Right renal pelvis (tissue), 4 donors: Measurements from ENCODE around the gene NR3C2. TPM values are rescaled to one million over a fixed set of nuclear protein-coding genes. Genes with fewer than 3 reads are reported as not detected.

Source experiments
- DNase-seq, 4 donors: peaks; one replicate each; pipeline ENCODE4 v3.0.0-alpha.2; 2013; ENCODE audit warnings: low read depth in 4 of 4, low spot score in 3 of 4, missing footprints in 1 of 4
- polyA plus RNA-seq, 4 donors: library from polyadenylated mRNA; unstranded; fragments of 120-200 nt; gene quantifications; one replicate each; pipeline ENCODE4 v1.2.1, GENCODE V29; 2013; ENCODE audit not compliant: insufficient read length in 4 of 4

The NR3C2 gene
- polyA plus RNA-seq, 4 donors, result 14.1 to 19.1 (median 18.5) TPM

DNA sequence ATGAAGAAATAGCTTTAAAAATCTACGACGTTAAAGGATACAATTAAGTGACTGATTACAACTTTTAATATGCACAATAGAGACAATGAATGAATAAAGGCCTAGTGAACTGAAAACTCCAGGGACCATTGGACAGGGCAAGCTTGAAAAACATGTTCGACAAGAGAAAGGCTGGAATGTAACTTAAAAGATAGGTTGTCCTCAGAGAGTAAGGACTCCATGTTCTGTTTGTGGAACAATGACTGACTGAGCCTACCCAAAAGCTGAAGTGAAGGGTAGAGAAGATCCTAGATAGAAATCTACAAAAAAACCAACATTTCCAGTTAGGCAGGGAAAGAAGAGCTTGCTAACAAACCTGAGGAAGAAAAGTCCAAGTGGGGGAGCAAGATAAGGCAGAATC is 173.4 kb downstream of the NR3C2 start:
- DNase-seq, result no peak

DNA sequence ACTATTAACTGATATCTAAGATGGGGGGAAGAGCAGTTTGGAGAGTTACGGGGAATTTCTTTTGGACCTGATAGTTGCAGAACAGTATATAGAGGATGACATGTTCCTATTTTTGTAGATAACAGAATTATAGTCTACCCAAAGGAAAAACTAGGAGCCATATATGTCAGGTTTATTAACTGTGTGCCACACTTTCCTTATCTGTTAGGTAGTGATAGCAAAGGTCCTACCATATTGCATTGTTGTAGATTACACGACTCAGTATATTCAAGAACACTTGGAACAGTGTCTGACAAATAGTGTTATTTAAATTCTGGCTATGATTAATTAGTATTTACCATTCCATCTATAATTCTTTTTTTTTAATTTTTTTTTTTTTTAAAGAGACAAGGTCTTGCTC is 175.3 kb downstream of the NR3C2 start:
- DNase-seq, result no peak

DNA sequence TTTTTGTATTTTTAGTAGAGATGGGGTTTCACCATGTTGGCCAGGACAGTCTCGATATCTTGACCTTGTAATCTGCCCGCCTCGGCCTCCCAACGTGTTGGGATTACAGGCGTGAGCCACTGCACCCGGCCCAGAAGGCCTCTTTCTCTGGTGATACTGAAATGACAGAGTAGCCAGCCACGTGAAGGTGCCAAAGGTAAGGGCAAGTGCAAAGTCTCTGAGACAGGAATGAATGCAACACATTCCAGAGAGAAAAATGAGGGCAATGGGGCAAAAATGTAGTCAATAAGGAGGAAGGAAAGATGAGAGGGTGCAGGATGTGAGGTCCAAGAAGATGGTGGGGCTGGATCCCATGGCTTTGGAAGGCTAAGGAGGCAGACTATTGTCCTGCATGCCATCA is 176.0 kb downstream of the NR3C2 start:
- DNase-seq, result no peak

DNA sequence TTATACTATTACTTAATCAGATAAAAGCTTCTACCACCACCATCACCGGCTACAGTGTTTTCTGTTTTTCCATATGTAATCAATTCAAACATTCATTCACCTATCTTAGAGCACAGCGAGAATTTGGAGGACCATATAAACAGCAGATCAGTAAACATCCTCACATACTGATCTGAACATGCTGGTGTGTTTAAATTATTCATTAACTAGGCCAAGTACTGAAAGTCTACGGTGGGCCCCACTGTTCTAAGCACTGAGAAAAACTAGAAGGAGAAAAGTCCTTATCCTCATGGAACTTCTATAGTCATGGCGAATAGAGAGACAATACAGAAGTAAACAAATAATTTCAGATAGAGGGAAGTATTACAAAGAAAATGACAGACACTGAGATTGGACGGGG is 176.6 kb downstream of the NR3C2 start:
- no peak for DNase-seq

DNA sequence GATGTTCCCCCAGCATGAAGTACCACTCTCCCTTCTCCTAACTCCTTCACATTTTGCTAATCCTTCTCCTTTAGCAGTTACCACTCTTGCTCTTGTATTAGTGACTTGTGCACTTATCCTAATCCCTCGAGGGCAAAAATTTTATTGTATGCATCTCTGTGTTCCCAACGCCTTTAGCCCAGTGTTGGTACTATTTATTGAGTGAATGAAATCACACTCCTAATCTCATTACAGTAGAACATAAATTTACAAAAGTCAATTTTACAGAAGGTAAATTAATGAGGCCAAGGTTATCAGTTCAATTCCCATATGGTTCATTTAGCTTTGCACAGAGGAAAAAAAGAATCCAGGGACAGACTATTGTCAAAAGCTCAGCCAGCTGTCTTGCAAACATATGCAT is 178.4 kb downstream of the NR3C2 start:
- no peak for DNase-seq

DNA sequence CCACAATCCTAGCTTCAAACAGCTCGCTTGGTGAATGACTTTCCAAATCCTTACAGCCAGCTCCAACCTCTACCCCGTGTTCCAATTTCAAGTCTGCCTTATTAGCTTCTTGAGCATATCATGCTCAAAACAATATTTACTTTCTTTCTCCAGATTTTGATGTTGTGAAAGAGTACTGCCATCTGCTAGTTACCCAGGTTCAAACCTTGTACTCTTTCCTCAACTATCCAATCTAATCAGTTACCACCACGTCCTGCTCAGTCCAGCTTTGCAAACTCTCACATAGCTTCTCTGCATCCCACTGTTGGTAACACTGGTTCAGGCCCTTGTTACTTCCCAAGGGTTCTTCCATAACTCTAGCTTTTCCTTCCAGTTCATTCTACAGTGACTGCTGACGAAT is 179.1 kb downstream of the NR3C2 start:
- DNase-seq, result no peak

DNA sequence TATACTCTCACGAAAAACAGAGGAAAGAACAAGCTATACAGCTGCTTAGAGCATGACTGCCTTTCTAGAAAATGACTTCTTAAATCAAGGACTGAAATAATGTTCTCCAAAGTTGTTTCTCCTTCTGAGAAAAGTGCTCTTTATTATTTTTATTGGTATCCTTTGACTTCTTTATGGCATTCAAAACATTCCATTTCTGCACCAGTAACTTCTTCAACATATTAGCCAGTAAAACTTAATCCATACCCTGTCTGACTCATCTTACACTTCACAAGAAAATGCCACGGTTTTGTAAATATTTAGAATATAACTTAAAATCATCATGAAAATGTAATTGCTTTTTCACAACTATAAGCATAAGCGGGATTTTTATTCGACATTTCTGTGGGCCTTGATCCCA is 180.4 kb downstream of the NR3C2 start:
- DNase-seq, result peak in 2 of 4 donors; percentile 38 to 43

DNA sequence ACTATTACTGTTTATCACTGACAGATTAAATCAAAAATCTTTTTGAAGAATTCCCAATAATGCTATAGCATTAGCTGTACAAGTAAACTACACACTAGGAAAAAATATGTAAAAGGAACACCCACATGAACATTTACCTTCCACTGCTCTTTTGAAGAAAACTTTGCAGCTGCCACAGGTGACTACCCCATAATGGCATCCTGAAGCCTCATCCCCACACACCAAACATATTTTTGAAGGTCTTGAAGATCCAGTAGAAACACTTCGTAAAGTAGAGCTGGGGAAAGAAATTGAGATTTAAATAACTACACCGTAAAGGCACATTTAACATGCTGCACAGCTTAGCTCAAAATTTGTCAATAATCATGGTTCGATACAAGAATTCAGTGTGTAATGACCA is 182.4 kb downstream of the NR3C2 start:
- no peak for DNase-seq

DNA sequence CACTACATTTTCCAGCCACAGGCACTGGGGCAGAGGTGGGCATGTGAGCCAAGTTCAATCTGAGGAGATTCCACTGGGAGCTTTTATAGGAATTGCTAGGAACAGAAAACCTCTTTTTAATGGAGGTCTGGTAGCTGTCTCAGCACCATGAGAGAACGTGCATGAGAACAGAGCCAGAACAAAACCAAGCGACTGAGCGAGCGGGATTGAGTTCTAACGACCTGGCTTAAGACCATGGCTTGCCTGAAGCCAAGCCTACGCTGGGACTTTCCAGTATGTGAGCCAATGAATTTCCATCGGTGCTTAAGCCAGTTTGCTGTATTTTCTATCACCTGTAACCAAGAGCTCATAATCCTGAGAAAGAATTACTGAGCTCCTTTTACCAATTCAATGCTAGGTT is 183.7 kb downstream of the NR3C2 start:
- DNase-seq, result no peak

DNA sequence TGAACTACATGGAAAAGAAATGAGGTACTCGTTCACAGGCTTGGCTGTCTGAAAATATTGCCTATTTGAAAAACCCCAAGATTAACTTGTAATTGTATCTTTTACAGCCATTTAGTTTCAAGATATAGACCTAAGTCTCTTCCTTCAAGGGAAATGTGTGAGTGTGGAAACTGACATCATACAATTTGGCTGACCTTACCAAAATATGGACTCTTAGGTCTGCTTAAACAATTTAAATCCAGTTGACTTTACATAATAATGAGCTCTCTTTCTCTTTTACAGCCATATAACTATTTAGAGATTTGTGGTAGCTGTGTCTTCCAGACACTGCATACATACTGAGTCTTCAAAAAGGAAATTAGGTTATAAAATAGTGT is 186.9 kb downstream of the NR3C2 start:
- no peak for DNase-seq

DNA sequence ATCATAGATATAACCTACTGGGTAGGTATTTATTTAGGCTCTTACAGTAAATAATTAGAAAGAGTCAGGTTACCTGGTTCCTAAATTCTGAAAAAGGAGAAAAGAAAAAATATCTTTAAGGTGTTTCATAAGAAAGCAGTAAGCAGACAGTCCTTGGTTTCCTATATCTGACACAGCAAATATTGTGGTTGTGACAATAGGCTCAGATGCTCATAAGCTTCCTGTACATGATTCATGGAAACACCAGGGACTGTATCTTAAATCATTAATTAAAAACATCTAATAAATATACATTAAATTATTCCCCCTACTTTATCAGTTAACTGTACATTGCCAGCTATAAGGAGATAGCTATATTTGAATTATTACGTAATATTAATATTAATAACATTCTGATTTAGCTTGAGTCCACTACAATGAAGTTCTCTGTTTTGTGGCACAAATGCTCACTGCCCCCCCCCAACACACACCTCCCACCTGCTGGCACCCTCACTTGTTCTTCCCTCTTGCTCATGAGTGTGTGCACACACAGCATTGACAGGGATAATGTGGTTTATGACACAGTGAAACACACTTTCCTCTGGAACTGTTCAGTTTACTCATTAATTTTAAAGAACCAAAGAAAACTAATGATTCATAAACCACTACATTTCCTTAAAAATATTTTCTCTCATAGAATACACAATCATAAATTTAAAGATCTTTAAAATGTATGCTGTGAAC is 187.4 kb downstream of the NR3C2 start:
- no peak for DNase-seq

DNA sequence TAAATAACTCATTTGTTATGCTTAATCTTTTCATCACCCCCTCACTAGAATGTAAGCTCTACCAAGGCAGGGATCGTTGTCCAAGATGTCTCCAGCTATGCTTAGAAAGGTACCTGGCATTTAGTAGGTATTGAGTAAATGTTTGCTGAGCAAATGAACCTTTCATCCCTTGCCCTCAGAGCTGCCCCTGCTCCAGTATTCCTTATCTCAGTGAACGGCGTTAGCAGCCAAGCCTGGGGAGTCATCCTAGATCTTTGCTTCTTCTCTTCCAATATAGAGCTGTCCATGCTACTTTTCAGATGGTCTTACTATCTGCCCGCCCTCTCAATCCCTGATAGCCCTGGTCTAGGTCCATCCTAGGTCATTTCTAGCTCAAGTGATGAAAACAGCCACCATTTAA is 188.4 kb downstream of the NR3C2 start:
- DNase-seq, result no peak

DNA sequence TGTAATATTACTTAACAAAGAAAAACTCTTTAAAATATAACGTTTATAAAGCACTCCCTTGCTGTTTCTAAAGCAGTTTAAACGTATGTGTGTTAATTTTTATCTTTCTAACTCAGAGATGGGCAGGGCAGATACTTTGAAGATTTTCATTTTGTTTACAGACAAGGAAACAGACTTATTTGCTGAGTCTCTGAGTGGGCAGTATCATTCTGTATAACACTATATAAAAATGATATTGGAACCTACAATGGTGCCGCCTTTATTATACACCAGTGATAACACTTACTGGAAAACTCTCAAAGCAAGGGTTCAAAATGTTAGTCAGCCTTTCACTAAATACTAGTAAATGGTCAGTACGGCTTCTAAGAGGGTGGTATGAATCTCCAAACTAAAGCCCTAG is 193.4 kb downstream of the NR3C2 start:
- DNase-seq, result no peak

DNA sequence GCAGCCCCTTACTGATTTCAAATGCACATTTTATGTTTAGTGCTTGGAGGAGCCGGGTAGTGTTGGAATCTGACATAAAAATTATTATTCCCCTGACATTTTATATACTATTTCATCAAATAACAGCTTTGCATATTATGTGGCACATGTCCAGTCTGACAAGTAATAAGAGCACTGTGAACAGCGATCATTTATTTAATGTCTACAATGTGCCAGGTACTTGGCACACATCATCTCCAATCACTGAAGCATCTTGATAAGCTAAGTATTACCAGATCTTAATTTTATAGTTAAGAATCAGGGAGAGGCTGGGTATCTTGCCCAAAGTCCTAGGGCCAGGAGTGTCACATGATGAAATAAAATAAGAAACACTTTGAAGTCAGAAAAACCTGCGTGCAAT is 197.2 kb downstream of the NR3C2 start:
- DNase-seq, result no peak

DNA sequence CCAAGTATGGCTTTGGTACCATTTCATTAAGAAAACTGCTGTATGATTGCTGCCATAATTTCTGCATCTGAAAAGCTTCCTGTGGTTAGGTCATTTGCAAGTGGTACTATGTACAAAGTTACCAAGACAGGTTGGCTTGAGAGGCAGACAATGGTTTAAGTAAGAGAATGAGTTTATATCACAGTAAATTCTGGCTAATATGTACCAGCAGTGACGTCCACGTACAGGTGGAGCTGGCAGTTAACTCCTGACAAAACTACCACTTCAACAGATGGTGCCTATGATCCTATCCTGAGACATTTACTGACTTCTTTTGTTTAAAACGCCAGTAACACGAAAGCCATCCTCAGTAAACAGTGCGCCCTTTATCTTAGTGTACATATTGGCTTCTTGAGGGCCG is 198.4 kb downstream of the NR3C2 start:
- no peak for DNase-seq

DNA sequence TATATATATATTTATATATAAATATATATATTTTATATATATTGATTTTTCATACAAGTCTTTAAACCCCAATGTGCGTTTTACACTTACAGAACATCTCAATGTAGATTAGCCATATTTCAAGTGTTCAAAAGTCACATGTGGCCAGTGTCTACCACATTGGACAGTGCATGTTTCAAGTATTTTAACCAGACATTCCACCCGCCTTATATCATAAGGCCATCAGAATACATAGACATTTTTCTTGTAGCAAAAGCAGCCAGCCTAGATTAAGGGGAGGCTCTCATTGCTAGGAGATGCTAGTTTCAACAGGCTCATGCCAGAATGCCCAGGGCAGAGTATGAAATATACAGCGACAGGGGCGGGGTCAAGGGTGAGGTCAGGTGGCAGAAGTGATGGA is 202.0 kb downstream of the NR3C2 start:
- no peak for DNase-seq

DNA sequence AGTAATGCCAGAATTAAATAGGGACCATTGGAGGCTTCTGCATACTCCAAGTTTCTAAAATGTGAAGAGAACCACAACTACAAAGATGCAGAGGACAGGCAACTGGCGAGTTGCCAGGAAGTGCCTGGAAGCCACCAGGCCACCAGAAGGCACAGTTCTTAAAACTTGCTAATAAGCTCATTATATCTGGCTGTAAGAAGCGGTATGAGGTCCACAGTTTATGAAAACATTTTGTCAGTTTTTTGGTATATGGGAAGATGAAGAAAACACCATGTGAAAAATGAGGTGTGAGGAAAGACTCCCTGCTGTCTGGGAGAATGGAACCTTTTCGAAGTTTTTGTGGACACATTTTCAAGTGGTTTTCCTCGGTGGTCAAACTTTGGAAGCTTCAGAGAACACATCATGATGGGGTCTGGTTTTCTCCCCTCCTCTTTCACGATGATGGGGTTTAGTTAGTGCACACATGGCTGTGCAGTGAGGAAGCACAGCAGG is 202.7 kb downstream of the NR3C2 start:
- no peak for DNase-seq

DNA sequence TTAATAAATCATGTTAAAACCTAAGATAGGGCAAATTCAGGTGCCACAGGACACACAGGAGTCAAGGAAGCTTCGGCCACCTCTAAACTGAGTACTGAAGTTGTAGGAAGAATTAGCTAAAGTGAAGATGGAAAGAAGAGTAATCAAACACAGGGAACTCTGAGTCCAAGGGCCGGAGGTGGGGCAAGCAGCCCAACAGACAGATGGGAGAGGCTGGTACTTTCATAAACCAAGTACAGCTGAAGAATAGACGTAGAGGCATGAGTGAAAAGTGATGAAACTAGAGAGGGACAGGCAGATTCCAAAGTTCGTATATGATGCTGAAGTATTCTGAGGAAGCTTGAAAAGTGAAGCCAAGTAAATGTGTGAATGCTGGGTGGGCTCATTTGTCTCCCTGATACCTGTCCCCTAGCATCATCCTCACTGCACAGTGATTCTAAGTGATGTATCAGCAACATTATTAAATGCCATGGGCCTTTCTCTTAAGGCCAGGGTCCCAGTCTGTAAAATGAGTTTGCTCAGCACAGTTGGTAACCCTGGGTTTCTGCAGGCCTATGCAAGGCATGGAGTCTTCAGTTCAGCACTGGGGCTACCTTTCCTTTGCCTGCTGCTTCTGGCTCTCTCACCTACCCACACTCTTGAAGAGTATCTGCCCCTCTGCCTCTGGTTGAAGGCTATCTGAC is 203.3 kb downstream of the NR3C2 start:
- DNase-seq, result no peak

DNA sequence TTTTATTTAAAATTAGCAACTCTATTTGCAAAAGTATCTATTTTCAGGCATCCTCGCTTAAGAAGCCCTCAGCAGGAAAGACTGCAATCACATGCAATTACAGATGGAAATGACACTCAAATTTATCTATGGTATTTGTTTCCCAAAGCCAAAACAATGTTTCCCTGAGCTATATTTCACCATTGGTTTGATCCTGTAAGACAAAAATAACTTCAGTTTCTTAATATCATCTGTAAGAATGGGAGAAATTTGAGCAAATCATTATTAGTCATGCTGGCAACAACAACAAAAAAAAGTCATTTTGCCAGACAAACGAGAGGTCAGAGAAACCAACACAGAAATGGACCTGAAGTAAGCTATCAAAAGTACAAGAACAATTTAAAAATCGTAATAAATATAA is 204.1 kb downstream of the NR3C2 start:
- no peak for DNase-seq

DNA sequence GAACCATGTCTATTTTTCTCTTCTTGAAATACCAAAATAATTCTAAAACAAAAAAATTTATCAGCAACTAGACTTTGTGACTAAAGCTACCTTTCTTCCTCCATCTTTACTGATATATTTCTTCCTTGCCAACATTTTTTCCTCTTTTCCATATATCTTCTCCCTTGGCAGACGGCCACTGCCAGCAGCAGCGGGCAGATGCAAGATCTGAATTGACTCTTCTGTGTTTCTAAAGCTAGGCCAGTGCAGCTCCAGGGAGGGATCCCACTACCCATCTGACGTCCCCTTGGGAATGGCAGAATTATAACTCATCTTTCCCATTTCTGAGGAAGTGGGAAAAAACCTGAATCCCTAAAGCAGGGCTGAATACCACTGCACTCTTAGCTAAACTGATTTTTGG is 206.4 kb downstream of the NR3C2 start:
- DNase-seq, result no peak

DNA sequence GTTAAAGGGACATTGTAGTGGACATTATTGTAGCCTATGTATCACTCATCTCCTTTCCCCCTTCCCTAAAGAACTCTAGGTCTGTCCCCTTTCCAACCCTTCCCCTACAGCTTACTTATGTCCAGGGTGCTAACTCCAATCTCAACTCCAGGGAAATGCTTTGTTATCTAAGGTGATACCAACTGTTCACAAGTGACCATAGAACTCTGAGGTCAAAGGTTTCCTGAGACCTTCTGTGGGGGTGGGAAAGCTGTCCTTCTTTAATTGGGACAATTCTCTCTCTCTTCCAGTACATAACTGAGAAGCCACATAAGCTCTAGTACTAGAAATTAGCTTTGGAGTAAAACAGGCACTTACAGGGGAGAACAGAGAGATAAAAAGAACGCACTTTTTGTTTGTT is 212.4 kb downstream of the NR3C2 start:
- DNase-seq, result no peak

DNA sequence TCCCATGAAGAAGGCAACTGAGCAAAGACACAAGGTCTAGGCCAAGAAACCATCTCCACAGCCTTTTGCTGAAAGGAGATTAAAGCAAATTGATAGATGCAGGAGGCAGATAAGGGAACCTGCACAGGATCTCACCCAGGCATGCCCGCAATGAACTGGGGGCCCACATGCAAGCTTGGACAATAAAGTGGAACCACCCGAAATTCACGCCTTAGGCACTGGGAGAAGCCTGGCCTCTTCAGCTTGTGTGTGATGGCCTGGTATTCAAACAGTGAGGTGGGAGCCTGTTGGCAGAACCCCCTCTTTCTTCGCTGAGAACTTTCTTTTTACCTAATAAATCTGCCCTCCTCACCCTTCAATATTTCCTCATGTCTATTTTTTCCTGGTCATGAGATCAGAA is 213.2 kb downstream of the NR3C2 start:
- DNase-seq, result no peak
